ENCODE results near the gene PTPN11.
A peak's percentile ranks its signal among the peaks of the same experiment; 100 is the strongest.
"Not testable (repeated sequence)": the region's sequence is repeated elsewhere in the genome, so short reads cannot be mapped to it uniquely, and the experiment has no call there.

Gene PTPN11

DNA sequence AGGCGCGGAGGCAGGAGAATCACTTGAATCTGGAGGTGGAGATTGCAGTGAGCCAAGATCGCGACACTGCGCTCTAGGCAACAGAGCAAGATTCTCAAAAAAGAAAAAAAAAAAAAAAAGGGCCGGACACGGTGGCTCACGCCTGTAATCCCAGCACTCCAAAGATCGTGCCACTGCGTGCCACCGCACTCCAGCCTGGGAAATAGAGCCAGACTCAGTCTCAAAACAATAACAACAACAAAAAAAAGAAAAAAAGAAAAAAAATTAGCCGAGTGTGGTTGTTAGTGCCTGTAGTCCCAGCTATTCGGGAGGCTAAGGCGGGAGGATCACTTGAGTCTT lies 8.9 kb upstream of the PTPN11 start:
- DNase-seq = no peak

DNA sequence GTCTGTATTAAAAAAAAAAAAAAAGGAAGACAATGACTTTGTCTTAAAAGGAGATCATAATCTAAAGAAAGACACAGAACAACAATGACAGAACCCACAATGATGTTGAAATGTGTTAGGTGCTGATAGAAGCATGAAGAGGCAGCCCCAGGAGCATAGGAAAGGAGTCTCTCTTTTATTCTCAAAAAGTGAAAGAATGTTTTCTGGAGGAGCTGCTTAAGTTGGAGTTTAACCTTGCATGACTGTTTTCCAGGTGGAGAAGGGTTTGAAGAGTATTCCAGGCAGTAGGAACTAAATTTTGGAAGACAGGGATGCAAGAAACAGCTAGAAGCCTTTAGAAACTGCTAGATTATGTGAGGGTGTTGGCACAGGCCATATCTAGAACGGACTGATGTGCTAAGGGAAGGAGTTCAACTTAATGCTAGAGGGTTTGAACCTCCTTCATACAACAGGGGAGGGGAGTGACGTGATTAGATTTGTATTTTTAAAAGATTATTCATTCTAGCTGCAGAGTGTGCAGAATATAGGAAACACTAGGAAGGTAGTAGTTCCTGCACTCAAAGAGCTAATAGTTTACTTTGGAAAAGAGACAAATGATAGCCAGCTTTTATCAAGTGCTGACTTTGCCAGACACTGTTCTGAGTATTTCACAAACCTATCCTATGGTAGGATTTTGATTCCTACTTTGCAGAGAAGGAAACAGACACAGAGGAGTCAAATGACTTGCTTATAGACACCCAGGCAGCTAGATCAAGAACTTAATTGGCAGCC lies 4.7 kb upstream of the PTPN11 start:
- DNase-seq = no peak

GRCh38 chr12:112415457-112415856 lies 3.3 kb upstream of the PTPN11 start:
- not testable (repeated sequence) for DNase-seq

GRCh38 chr12:112418273-112418607 lies 507 bp upstream of the PTPN11 start:
- DNase-seq = no peak

DNA sequence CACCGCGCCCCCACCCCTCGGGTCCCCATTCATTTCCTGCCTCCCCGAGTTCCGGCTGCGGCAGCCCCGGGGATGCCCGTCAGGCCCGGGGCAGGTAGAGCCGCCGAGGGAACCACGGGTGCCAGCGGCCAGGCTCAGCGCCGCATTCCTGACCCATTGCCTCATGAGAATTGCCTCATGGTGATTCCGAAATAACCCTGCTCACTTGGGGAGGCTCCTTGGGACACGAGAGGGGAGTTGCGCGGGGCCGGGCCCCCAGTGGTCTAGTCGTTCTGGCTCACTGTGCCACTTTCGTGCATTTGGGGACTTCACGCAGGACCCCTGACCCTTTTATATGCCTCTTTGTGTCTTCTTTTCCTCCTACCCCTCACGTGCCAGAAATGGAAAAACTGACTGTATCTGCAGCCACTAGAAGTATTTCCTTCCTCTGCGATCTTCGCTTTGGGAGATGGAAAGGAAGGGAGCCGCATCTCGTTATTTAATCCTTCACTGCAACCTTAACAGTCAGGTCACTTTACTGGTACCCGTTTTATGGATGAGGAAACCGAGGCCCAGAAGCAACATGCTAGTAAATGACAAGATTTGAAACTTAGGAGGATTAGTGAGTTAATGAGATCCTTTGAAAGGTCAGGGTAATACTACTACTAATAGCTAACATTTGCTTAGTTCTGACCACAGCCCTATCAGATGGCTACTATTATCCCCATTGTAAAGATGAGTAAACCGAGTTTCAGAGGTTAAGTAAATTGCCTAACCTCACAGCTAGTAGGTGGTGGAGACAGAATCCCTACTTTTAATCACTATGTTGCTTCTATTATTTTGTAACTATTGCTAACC lies 768 bp downstream of the PTPN11 start:
- peak; percentile 65 for DNase-seq

DNA sequence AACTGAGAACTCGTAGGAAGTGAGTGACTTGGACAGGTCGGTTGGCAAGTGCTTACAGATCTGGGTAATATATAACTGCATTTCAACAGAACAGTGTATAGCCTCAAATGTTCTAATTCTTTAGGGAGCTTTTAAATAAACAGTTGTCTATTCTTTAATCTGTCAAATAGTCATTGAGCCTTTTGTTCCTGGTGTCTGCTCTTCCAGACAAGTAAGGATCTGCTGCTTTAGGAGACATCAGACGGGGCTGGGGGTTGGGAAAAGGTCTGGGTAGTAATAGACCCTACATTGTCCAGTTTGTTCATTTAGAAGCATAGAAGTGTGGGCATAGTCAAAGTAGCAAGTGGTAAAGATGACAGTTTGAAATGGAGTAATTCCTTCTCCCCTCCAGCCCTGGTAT lies 2.0 kb downstream of the PTPN11 start:
- no peak for DNase-seq

- DNase-seq = no peak
These were observed 2.6 kb downstream of the PTPN11 start for GRCh38 chr12:112421363-112421762.

DNA sequence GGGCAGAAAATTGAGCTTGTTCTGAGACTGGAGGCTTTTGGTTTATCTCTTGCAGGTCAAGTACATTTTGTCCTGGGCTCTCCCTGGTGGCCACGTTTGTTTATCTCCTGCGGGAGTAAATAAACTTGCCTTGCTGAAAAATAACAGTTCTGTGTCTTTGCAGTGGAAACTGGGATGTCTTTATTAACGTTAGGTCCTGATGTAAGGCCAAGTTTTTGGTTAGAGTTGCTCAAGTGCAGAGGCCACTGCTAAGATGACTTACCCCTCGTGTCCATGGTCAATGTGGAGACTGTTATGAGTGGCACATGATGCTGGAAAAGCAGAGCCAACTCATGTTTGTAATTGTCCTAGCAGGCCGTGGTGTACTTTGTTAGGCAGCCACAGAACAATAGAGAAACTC lies 3.8 kb downstream of the PTPN11 start:
- DNase-seq = no peak

- DNase-seq = no peak
These were observed 5.4 kb downstream of the PTPN11 start for GRCh38 chr12:112424126-112424525.

GRCh38 chr12:112425582-112426382 lies 7.0 kb downstream of the PTPN11 start:
- DNase-seq = no peak

GRCh38 chr12:112427760-112428159 lies 9.0 kb downstream of the PTPN11 start:
- no peak for DNase-seq

DNA sequence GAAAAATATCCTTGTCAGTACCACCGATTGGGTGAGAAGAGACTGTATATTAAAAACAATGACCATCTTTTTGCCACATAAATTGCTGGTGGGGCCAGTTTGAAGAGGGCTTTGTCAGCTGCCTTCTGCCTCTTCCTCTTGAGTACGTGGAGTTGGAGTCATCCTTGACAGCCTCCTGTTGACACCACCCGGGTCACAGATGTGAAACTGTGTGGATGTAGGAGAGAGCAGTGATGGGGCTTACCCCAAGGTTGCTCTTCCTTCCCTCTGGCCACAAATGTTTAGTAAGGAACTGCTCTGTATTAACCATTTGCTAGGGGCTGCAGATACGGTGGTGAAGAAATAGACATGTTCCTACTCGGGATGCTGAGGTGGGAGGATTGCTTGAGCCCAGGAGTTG lies 12.2 kb downstream of the PTPN11 start:
- no peak for DNase-seq

GRCh38 chr12:112431965-112432364 lies 13.2 kb downstream of the PTPN11 start:
- no peak for DNase-seq

DNA sequence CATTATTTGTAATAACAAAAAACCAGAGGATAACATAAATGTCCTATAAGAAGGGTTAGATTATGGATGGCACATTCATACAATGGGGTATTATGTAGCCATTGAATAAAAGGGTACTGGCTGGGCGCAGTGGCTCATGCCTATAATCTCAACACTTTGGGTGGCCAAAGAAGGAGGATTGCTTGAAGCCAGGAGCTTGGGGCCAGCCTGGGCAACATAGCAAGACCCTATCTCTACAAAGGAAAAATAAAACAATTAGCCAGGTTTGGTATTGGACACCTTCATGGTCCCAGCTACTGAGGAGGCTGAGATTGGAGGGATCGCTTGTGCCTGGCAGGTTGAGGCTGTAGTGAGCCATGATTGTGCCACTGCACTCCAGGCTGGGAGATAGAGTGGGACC lies 14.8 kb downstream of the PTPN11 start:
- DNase-seq = no peak

- DNase-seq = not testable (repeated sequence)
These were observed 19.9 kb downstream of the PTPN11 start for GRCh38 chr12:112438645-112439044.

DNA sequence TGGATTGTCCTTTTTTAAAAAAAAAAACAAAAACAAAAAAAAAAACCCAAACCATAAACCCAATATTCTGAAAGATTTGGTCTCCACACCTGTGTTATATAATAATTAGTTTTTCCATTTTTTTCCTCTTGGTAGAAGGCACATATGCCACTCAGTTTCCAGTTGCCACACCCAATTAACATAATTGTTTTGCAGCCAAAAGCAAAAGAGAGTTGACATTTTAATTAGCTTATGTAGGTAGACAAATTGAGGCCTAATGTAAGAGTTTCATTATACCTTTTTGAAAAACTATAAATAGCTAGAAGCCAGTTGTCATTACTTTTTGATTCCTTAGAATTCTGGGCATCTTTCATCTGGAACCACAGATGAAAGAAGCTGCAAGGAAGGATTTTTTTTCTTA lies 21.0 kb downstream of the PTPN11 start:
- no peak for DNase-seq

GRCh38 chr12:112440653-112441052 lies 21.9 kb downstream of the PTPN11 start:
- DNase-seq = not testable (repeated sequence)

- peak; percentile 4 for DNase-seq
These were observed 25.2 kb downstream of the PTPN11 start for GRCh38 chr12:112443916-112444315.

DNA sequence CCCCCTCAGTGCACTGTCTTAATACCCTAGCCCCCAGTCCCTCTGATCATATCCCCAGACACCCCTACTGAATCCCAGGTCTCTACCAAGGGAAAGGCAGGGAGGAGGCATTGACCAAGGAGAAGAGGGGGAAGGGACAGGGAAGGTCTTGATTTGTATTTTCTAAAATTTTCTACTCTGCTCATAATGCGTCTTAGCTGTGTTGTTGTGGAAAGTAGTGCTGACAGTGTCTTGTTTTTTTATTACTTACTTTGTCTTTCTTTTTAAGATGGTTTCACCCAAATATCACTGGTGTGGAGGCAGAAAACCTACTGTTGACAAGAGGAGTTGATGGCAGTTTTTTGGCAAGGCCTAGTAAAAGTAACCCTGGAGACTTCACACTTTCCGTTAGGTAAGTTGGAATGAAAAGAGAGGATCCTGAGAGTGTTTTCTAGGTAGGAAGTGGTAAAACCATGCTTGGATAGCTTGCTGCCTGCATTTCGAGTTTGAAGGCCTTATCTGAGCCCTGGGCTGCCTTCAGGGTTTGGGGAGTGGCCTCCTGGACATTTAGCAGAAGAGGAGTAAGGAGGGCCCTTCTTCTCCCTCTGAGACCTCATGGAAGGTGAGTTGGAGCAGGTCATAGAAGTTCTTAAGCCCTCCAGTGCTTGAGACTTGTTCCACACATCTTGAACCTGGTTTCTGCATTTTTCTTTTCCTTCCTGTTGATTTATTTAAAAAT lies 27.4 kb downstream of the PTPN11 start:
- DNase-seq = no peak

- no peak for DNase-seq
These were observed 28.4 kb downstream of the PTPN11 start for GRCh38 chr12:112447106-112447505.

- DNase-seq = not testable (repeated sequence)
These were observed 29.4 kb downstream of the PTPN11 start for GRCh38 chr12:112448165-112448564.

DNA sequence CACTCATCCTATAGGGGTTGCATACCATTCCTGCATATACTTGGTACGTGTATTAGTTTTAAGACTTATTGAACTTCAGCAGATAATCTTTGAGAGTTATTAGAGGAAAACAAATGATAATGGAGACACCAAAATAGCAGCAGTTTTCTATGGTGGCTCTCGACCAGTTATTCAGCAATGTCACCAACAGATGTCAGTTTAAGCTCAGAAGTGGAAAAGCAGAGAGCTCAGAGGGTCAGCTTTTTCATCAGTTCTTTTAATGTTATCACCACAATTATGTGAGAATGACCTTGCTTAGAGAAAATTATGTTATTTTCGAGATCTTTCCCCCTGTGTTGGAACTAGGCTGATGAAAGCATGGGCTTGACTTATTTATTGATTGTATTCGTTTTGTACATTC lies 32.0 kb downstream of the PTPN11 start:
- DNase-seq = no peak

DNA sequence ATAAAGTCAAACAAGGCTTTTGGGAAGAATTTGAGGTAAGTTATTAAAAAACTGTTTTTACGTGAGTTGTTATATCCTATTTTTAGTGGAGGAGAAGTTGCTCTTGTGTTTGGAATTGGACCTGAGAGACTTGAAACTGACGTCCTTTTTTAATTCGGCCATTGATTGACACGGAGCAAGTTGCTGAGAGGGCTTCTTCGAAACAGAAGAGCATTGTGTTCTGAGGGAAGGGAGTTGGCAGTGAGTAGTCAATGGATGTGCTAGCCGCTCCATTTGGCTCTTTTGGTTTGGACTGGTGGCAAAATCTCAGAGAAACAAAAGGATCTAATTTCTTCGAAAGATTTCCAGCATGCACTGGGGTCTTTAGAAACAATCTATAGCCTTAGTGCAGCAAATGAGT lies 37.3 kb downstream of the PTPN11 start:
- DNase-seq = no peak
